ENCODE measurements around the gene GBX1.

The GBX1 gene

DNA sequence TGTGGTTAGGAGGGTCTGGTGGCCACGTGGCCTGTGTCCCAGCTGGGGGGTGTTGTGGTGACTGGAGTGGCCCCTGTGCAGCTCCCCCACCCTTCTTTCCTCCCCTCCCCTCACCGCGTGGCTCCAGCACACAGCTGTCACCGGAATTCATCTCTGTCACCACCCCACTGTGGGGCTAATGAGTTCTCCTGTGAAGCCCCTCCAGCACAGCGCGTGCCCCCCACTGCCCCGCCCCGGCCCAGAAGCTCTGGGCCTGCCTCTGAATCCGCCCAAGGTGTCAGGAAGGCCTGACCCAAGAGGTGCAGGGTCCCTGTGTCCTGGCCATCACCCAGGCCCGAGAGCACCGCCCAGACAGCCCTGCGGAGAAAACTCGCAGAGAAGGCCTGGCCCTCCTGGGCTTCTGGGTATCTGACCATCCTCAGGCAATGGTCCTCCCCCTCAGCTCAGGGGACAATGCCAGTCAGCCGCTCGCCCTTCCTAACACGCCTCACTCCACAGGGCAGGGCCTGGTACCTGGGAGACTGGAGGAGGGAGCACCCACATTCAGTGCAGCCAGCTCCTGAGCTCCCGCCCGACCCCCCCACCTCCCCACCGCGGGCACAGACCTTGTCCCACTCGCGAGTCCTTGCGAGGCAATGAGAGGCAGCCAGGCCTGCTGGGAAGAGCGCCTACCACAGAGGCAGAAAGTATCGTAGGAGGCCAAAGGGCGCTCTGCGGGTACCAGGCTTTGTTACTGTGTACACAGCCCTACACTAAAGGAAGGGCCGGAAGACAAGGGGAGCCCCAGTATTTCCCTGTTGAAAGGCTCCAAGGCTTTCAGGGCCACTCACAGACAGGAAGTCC is 38.2 kb downstream of the GBX1 start:
- no peaks in the 10 kb centered on the region for H3K9me3 ChIP-seq (ENCODE audit: control insufficient read depth in 1 of 2, low read length in 2 of 2)
- H3K4me3 ChIP-seq (ENCODE audit: low read depth in 1 of 2, low read length in 2 of 2) = no peak overlapping the region
- H3K36me3 ChIP-seq (ENCODE audit: control insufficient read depth in 1 of 2, insufficient read depth in 2 of 2, low read length in 2 of 2) = peaks cover 27 to 62% of the 10 kb centered on the region in 2 donors
- H3K4me1 ChIP-seq (ENCODE audit: control insufficient read depth in 1 of 2, insufficient read depth in 2 of 2, low read length in 2 of 2) = peaks cover 0 to 6% of the 10 kb centered on the region in 2 donors
- H3K27ac ChIP-seq (ENCODE audit: low read length) = no peak overlapping the region
- no peaks in the 10 kb centered on the region for H3K27me3 ChIP-seq (ENCODE audit: low read depth, low read length)

DNA sequence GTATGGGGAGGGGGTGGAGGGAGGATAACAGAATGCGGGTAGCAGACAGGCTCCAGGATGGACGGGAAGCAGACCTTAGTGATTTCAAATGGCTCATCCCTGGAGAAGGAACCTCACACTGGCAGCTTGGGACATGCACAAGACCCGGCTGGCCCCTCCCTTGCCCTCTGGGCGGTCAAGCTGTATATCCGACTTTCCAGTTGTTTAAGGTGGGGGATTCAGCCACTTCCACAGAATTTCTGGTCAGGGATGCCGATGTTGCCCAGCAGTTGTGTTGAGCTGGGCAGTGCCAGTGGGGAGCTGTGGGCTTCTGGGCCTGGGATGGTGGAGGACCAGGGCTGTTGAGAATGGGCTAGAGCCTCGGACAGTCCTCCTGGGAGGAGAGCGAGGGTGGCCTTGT is 38.8 kb downstream of the GBX1 start:
- Histone ChIP-seq H3K9me3 (ENCODE audit: control insufficient read depth in 1 of 2, low read length in 2 of 2) (no peaks in the 10 kb centered on the region), H3K36me3 (ENCODE audit: control insufficient read depth in 1 of 2, insufficient read depth in 2 of 2, low read length in 2 of 2) (peaks cover 23 to 59% of the 10 kb centered on the region in 2 donors)

DNA sequence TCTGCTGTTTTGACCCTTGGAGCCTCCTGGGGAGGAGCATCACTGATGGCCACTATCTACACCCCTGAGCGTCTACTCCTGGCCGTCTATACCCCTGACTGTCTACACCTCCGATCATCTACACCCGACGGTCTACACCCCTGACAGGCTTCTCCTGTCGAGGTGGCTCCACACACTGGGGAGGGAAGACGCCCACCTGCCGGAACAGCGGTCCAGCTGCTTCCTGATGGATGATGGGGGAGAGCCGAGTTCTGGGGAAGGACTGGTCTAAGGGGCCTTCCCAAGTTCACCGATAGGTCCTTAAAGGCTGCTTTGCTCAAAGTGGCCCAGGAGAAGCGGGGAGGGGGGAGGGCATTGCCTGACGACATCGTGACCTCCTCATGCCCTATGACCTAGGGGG is 39.4 kb downstream of the GBX1 start:
- Histone ChIP-seq H3K9me3 (ENCODE audit: control insufficient read depth in 1 of 2, low read length in 2 of 2) (no peaks in the 10 kb centered on the region), H3K27ac (ENCODE audit: low read length) (no peak overlapping the region), H3K27me3 (ENCODE audit: low read depth, low read length) (no peaks in the 10 kb centered on the region), H3K4me3 (ENCODE audit: low read depth in 1 of 2, low read length in 2 of 2) (no peak overlapping the region), H3K4me1 (ENCODE audit: control insufficient read depth in 1 of 2, insufficient read depth in 2 of 2, low read length in 2 of 2) (peaks cover 0 to 6% of the 10 kb centered on the region in 2 donors), H3K36me3 (ENCODE audit: control insufficient read depth in 1 of 2, insufficient read depth in 2 of 2, low read length in 2 of 2) (peaks cover 20 to 61% of the 10 kb centered on the region in 2 donors)

More for the DNA sequence above, 38.8 kb downstream of the GBX1 start:
- Histone ChIP-seq H3K27ac (ENCODE audit: low read length) (no peak overlapping the region), H3K4me3 (ENCODE audit: low read depth in 1 of 2, low read length in 2 of 2) (no peak overlapping the region), H3K27me3 (ENCODE audit: low read depth, low read length) (no peaks in the 10 kb centered on the region), H3K4me1 (ENCODE audit: control insufficient read depth in 1 of 2, insufficient read depth in 2 of 2, low read length in 2 of 2) (peaks cover 0 to 6% of the 10 kb centered on the region in 2 donors)

DNA sequence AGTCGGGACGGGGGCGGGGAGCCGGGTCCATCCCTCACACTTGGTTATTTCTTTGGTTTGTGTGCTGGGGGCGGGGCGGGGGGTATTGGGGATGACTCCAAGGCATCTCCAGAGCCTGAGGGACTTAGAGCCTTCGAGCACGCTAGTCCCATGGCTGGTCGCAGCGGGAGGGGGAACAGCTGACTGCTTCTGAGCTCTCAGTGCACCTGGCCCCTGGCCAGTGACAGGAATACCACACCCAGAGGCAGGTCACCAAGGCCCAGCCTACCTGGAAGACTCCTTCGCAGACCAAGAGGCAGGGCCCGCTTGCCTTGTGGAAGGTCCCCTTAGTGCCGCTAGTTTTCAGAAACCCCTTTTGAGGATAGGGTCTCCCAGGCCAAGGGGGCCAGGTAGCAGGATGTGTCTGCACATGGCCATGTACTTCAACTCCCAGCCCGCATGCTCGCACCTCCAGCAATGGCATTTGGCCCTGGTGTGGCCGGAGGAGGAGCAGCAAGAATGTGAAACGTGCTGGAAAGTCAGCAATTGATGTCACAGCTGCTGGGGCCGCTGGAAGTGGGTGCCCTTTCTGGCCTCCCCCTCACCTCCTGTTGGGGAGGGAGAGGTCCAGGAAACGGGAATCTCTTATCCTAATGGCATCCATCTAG is 40.9 kb downstream of the GBX1 start:
- H3K36me3 ChIP-seq (ENCODE audit: control insufficient read depth in 1 of 2, insufficient read depth in 2 of 2, low read length in 2 of 2) = peaks cover 17 to 61% of the 10 kb centered on the region in 2 donors
- peaks cover 0 to 3% of the 10 kb centered on the region in 2 donors for H3K4me1 ChIP-seq (ENCODE audit: control insufficient read depth in 1 of 2, insufficient read depth in 2 of 2, low read length in 2 of 2)
- no peaks in the 10 kb centered on the region for H3K27me3 ChIP-seq (ENCODE audit: low read depth, low read length)
- no peaks in the 10 kb centered on the region for H3K9me3 ChIP-seq (ENCODE audit: control insufficient read depth in 1 of 2, low read length in 2 of 2)
- H3K27ac ChIP-seq (ENCODE audit: low read length) = no peak overlapping the region
- peak overlapping the region in 1 of 2 donors; percentile 60 for H3K4me3 ChIP-seq (ENCODE audit: low read depth in 1 of 2, low read length in 2 of 2)

DNA sequence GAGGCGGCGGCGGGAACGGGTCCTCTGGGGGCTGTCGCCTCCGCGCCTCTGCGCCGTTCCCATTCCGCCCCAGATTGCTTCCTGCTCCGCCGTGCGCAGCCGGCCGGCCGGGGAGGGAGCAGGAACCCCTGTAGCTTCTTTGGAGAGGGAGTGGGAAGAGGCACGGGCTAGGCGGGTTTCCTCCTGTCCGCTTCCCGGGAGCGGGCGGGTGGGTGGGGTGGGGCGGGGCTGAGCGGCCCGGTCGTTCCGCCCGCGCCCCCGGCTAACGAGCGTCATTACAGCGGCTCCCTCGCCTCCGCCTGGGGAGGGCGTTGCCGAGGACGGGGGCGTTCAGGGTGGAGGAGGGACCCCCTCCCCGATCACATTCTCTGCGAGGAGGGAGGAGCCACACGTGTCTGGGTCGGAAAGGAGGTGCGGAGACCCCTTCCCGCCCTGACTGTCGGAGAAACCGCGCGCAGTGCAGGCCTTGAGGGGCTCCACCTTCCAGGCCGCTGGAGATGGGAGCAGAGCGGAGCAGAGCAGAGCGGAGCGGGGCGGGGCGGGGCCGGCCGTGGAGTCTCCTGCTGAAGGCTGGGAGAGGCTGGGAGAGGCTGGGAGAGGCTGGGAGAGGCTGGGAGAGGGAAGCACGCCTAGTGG is 41.5 kb downstream of the GBX1 start:
- H3K9me3 ChIP-seq (ENCODE audit: control insufficient read depth in 1 of 2, low read length in 2 of 2) = no peaks in the 10 kb centered on the region
- H3K27me3 ChIP-seq (ENCODE audit: low read depth, low read length) = no peaks in the 10 kb centered on the region
- H3K27ac ChIP-seq (ENCODE audit: low read length) = no peak overlapping the region
- H3K36me3 ChIP-seq (ENCODE audit: control insufficient read depth in 1 of 2, insufficient read depth in 2 of 2, low read length in 2 of 2) = peaks cover 17 to 67% of the 10 kb centered on the region in 2 donors
- H3K4me3 ChIP-seq (ENCODE audit: low read depth in 1 of 2, low read length in 2 of 2) = peak overlapping the region; percentile 42 to 60
- H3K4me1 ChIP-seq (ENCODE audit: control insufficient read depth in 1 of 2, insufficient read depth in 2 of 2, low read length in 2 of 2) = peaks cover 0 to 3% of the 10 kb centered on the region in 2 donors

DNA sequence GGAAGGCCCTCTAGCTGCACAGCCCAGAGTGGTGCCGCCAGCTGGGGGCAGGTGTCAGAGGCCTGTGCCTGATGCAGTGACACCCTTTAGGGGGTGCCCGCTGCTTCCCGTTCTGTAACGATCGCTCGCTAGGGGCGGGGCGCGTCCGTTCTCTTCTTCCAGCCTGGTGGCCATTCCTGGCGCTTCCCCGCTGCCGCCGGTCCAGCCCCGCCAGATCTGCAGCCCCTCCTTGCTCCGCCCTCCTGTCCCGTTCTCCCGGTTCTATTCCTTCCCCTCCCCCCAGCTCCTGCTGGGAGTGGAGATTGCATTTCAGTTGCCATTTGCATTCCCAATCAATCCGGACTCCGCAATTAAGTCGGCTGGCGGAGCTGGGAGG is 42.0 kb downstream of the GBX1 start:
- Histone ChIP-seq H3K36me3 (ENCODE audit: control insufficient read depth in 1 of 2, insufficient read depth in 2 of 2, low read length in 2 of 2) (peaks cover 17 to 69% of the 10 kb centered on the region in 2 donors), H3K4me3 (ENCODE audit: low read depth in 1 of 2, low read length in 2 of 2) (peak overlapping the region; percentile 42 to 60)

DNA sequence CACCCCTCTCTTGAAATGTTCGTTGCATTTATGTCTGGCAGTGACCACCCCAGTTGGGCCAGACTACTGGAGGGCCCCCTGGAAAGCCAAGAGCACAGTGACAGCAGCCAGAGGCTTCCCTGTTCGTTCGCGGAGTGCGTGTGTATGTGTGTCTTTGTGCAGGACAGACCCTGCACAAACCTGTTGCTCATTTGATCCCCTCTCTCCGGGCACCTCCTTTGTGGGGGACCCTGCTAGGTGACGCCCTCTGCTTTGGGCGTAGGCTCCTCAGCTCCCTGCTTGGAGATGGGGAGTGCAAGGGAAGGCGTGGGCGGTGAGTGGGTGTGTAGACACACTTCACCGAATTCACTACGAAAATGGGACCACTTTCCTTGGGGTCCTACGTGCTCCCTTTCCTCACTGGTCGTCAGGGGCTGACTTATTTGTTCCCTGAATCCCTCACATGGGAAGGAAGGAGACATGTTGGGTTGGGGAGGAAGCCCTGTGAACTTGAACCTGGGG is 42.5 kb downstream of the GBX1 start:
- Histone ChIP-seq H3K27ac (ENCODE audit: low read length) (no peak overlapping the region), H3K9me3 (ENCODE audit: control insufficient read depth in 1 of 2, low read length in 2 of 2) (no peaks in the 10 kb centered on the region), H3K4me3 (ENCODE audit: low read depth in 1 of 2, low read length in 2 of 2) (peak overlapping the region in 1 of 2 donors; percentile 60), H3K4me1 (ENCODE audit: control insufficient read depth in 1 of 2, insufficient read depth in 2 of 2, low read length in 2 of 2) (peaks cover 0 to 3% of the 10 kb centered on the region in 2 donors), H3K27me3 (ENCODE audit: low read depth, low read length) (no peaks in the 10 kb centered on the region), H3K36me3 (ENCODE audit: control insufficient read depth in 1 of 2, insufficient read depth in 2 of 2, low read length in 2 of 2) (peaks cover 17 to 69% of the 10 kb centered on the region in 2 donors)

More for the DNA sequence above, 42.0 kb downstream of the GBX1 start:
- no peak overlapping the region for H3K27ac ChIP-seq (ENCODE audit: low read length)
- H3K4me1 ChIP-seq (ENCODE audit: control insufficient read depth in 1 of 2, insufficient read depth in 2 of 2, low read length in 2 of 2) = peaks cover 0 to 3% of the 10 kb centered on the region in 2 donors
- H3K27me3 ChIP-seq (ENCODE audit: low read depth, low read length) = no peaks in the 10 kb centered on the region
- H3K9me3 ChIP-seq (ENCODE audit: control insufficient read depth in 1 of 2, low read length in 2 of 2) = no peaks in the 10 kb centered on the region

DNA sequence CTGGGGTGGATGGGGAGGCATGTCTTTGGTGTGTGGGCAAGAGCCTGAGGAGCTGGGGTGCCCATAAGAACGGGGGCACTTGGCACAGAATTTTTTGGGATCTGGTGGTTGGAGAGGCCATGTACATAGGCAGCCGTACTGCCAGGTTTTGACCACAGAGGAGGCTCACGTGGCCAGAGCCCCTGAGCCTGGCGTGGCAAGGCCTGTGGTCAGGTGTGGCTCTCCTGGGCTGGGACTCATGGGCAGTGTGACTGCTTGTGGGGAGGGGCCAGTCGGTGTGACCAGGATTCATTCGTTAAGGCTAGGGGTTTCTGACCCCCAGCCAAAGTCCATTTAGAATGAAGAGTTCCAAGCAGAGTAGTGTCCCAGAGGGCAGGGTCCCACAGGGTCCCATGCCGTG is 43.0 kb downstream of the GBX1 start:
- H3K4me1 ChIP-seq (ENCODE audit: control insufficient read depth in 1 of 2, insufficient read depth in 2 of 2, low read length in 2 of 2) = peaks cover 0 to 3% of the 10 kb centered on the region in 2 donors
- H3K27ac ChIP-seq (ENCODE audit: low read length) = no peak overlapping the region
- no peaks in the 10 kb centered on the region for H3K27me3 ChIP-seq (ENCODE audit: low read depth, low read length)
- H3K36me3 ChIP-seq (ENCODE audit: control insufficient read depth in 1 of 2, insufficient read depth in 2 of 2, low read length in 2 of 2) = peaks cover 19 to 69% of the 10 kb centered on the region in 2 donors
- H3K4me3 ChIP-seq (ENCODE audit: low read depth in 1 of 2, low read length in 2 of 2) = no peak overlapping the region
- no peaks in the 10 kb centered on the region for H3K9me3 ChIP-seq (ENCODE audit: control insufficient read depth in 1 of 2, low read length in 2 of 2)

DNA sequence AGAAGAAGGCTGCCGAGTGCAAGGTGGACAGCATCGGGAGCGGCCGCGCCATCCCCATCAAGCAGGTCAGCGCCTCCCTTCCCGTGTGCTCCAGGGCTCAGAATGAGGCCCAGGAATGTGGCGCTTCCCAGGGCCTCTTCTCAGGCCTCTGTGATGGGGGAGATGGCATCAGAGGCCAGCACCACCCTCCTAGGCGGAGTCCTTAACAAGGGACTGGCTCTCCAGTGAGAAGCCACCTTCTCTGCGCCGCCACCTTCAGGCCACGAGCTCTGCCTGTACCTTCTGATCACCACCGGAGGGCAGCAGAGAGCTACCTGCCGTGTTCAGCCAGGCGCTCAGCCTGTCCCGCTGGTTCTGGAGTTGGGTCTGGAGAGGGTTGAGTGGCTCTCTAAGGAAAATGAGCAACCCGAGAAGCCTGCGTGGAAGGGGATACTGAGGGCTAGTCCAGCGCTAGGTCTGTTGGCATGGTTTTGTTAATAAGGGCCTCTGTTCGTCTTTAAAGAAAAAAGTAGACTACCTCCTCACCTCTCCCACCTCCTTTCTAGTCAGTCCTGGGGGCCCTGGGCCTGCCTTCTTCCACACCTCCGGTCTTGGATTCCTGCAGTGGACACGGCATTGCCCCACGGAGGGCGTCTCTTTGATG is 43.6 kb downstream of the GBX1 start:
- H3K4me1 ChIP-seq (ENCODE audit: control insufficient read depth in 1 of 2, insufficient read depth in 2 of 2, low read length in 2 of 2) = peaks cover 0 to 3% of the 10 kb centered on the region in 2 donors
- peaks cover 24 to 69% of the 10 kb centered on the region in 2 donors for H3K36me3 ChIP-seq (ENCODE audit: control insufficient read depth in 1 of 2, insufficient read depth in 2 of 2, low read length in 2 of 2)
- H3K27ac ChIP-seq (ENCODE audit: low read length) = no peak overlapping the region
- H3K4me3 ChIP-seq (ENCODE audit: low read depth in 1 of 2, low read length in 2 of 2) = no peak overlapping the region
- no peaks in the 10 kb centered on the region for H3K27me3 ChIP-seq (ENCODE audit: low read depth, low read length)
- H3K9me3 ChIP-seq (ENCODE audit: control insufficient read depth in 1 of 2, low read length in 2 of 2) = no peaks in the 10 kb centered on the region

DNA sequence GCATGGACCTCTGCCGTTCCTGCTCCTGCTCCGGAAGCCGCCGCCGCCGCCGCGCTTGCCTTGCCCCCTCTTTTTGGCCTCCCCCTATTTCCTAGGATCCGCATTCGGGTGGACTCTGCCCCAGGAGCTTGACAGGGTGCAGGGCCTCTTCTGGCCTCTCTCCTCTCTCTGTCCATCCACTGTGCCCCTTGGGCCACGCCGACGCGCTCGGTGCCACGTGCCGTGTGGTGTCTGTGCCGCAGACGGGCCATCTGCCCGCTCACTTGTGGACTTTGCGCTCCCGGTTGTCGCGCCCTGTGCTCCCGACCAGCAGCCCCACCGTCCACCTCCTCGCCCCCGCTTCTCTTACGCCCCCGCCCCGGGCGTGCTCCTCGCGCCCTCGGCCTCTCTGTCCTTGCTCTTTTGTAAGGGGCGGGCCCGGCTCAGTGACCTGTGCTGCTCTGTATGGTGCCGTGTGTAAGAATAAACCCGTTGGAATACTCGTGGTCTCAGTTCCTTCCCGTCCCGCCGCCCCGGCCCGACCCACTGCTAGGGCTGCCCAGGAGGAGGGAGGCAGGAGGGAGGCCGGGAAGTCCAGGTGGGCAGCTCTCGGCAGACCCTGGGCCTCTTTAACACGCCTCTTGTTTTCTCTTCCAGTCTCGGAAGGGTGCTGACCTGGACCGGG is 44.2 kb downstream of the GBX1 start:
- Histone ChIP-seq H3K27me3 (ENCODE audit: low read depth, low read length) (no peaks in the 10 kb centered on the region), H3K4me1 (ENCODE audit: control insufficient read depth in 1 of 2, insufficient read depth in 2 of 2, low read length in 2 of 2) (peaks cover 0 to 3% of the 10 kb centered on the region in 2 donors), H3K36me3 (ENCODE audit: control insufficient read depth in 1 of 2, insufficient read depth in 2 of 2, low read length in 2 of 2) (peaks cover 26 to 69% of the 10 kb centered on the region in 2 donors), H3K9me3 (ENCODE audit: control insufficient read depth in 1 of 2, low read length in 2 of 2) (no peaks in the 10 kb centered on the region), H3K4me3 (ENCODE audit: low read depth in 1 of 2, low read length in 2 of 2) (no peak overlapping the region), H3K27ac (ENCODE audit: low read length) (no peak overlapping the region)

Measured in muscle layer of duodenum (tissue), 2 donors.